Endodermal cell (in vitro differentiated cells): ENCODE measurements around the gene SYDE1. TPM values are rescaled to one million over a fixed set of nuclear protein-coding genes. Genes with fewer than 3 reads are reported as not detected.

Source experiments
- DNase-seq: peaks from one replicate; pipeline ENCODE4 v3.0.0-alpha.2; 2017
- H3K27ac ChIP-seq: 2 replicates; pipeline ENCODE4 v1.5.1; 2013; ENCODE audit warnings: mild to moderate bottlenecking, low read depth, low read length, moderate library complexity
- H3K27me3 ChIP-seq: 2 replicates; pipeline ENCODE4 v1.6.1; 2013; ENCODE audit warnings: mild to moderate bottlenecking, low read length, moderate library complexity; ENCODE audit not compliant: insufficient read depth, control insufficient read depth, poor library complexity, severe bottlenecking
- H3K36me3 ChIP-seq: 2 replicates; pipeline ENCODE4 v1.7.0; 2013; ENCODE audit warnings: mild to moderate bottlenecking, low read length, moderate library complexity; ENCODE audit not compliant: control insufficient read depth, insufficient read depth
- H3K4me1 ChIP-seq: one replicate; pipeline ENCODE4 v1.7.0; 2013; ENCODE audit warnings: low read length; ENCODE audit not compliant: control insufficient read depth, insufficient read depth
- H3K4me3 ChIP-seq: 2 replicates; pipeline ENCODE4 v1.5.1; 2013; ENCODE audit warnings: mild to moderate bottlenecking, low read length, moderate library complexity
- H3K9ac ChIP-seq: 2 replicates; pipeline ENCODE4 v1.6.1; 2013; ENCODE audit warnings: mild to moderate bottlenecking, low read length, moderate library complexity; ENCODE audit not compliant: poor library complexity, severe bottlenecking; ENCODE audit errors: extremely low read depth
- H3K9me3 ChIP-seq: 2 replicates; pipeline ENCODE4 v1.6.1; 2013; ENCODE audit warnings: mild to moderate bottlenecking, low read length, moderate library complexity; ENCODE audit not compliant: control insufficient read depth
- H3K27ac Mint-ChIP-seq: 2 replicates; pipeline ENCODE4 v1.8.0; 2020; ENCODE audit warnings: mixed read lengths
- H3K27me3 Mint-ChIP-seq: 2 replicates; pipeline ENCODE4 v1.8.0; 2021; ENCODE audit warnings: mild to moderate bottlenecking, mixed read lengths; ENCODE audit not compliant: insufficient read depth
- H3K36me3 Mint-ChIP-seq: 2 replicates; pipeline ENCODE4 v1.8.0; 2020; ENCODE audit warnings: low read depth, mixed read lengths
- H3K4me1 Mint-ChIP-seq: 2 replicates; pipeline ENCODE4 v1.8.0; 2020; ENCODE audit warnings: mixed read lengths
- H3K4me3 Mint-ChIP-seq: 2 replicates; pipeline ENCODE4 v1.8.0; 2020; ENCODE audit warnings: mild to moderate bottlenecking, moderate library complexity, mixed read lengths
- H3K9me3 Mint-ChIP-seq: 2 replicates; pipeline ENCODE4 v1.8.0; 2020; ENCODE audit warnings: mild to moderate bottlenecking, mixed read lengths
- CTCF ChIP-seq: fragments of 200-600 bp; sonication (generic); conservative IDR thresholded peaks from 2 replicates; pipeline ENCODE4 v1.5.0; 2021; ENCODE audit warnings: antibody characterized with exemption, mild to moderate bottlenecking
- WGBS, 2 experiments: methylation state at CpG; one replicate each; pipeline versions ENCODE4 v1.1.5 to v1.1.7; 2013; ENCODE audit warnings: missing lambda C conversion rate in 2 of 2, mixed read lengths in 1 of 2; ENCODE audit not compliant: insufficient coverage in 1 of 2, insufficient read length in 1 of 2; 5-methylcytosine and 5-hydroxymethylcytosine counted together
- total RNA-seq, 2 donors: library from RNA; stranded (reverse); fragmentation: NEBNext Ultra II Directional in 1 of 2; extraction: Animal tissue kit (Norgen Biotek cat#: 25700) in 1 of 2; gene quantifications; 2 replicates in 1 of 2; 3 replicates in 1 of 2; pipeline ENCODE4 v1.2.1, GENCODE V29; 2021

SYDE1 gene
- total RNA-seq, 2 donors from 2014 or later = 8.9 to 12.2 TPM

- H3K4me3 ChIP-seq = no peak overlapping the region
- no peak for TF ChIP-seq CTCF
- no peak overlapping the region for H3K27ac ChIP-seq
- H3K9me3 Mint-ChIP-seq = no peaks in the 10 kb centered on the region
- H3K4me1 ChIP-seq = no peaks in the 10 kb centered on the region
- no peak overlapping the region for H3K27ac Mint-ChIP-seq
- peak; percentile 56 for DNase-seq
- no peak overlapping the region for H3K9ac ChIP-seq
- no peaks in the 10 kb centered on the region for H3K27me3 ChIP-seq
- no peaks in the 10 kb centered on the region for H3K27me3 Mint-ChIP-seq
- peaks cover 59% of the 10 kb centered on the region for H3K36me3 Mint-ChIP-seq
- peaks cover 54% of the 10 kb centered on the region for H3K36me3 ChIP-seq
- H3K9me3 ChIP-seq = peaks cover 6% of the 10 kb centered on the region
- 94% methylated on average over 10 to 14 of the region's 14 CpGs for WGBS, 2 experiments
- no peaks in the 10 kb centered on the region for H3K4me1 Mint-ChIP-seq
- no peak overlapping the region for H3K4me3 Mint-ChIP-seq
Observed at GRCh38 chr19:15120135-15121026, 13.2 kb downstream of the SYDE1 start.

GRCh38 chr19:15122331-15123030 is 15.3 kb downstream of the SYDE1 start:
- H3K36me3 Mint-ChIP-seq = peaks cover 53% of the 10 kb centered on the region

More at GRCh38 chr19:15122331-15123030, 15.3 kb downstream of the SYDE1 start:
- no peak overlapping the region for H3K27ac ChIP-seq
- H3K9ac ChIP-seq = no peak overlapping the region
- peaks cover 41% of the 10 kb centered on the region for H3K36me3 ChIP-seq
- H3K4me3 ChIP-seq = no peak overlapping the region
- Mint-ChIP-seq H3K9me3 (no peaks in the 10 kb centered on the region), H3K27ac (no peak overlapping the region), H3K4me3 (no peak overlapping the region), H3K27me3 (no peaks in the 10 kb centered on the region), H3K4me1 (no peaks in the 10 kb centered on the region)
- WGBS, 2 experiments = 95 to 97% methylated on average over 5 to 21 of the region's 21 CpGs
- no peak for TF ChIP-seq CTCF
- peaks cover 6% of the 10 kb centered on the region for H3K9me3 ChIP-seq
- H3K27me3 ChIP-seq = no peaks in the 10 kb centered on the region
- DNase-seq = no peak
- no peaks in the 10 kb centered on the region for H3K4me1 ChIP-seq
